ENCODE results near the gene NRG3. TPM values are rescaled to one million over a fixed set of nuclear protein-coding genes. Genes with fewer than 3 reads are reported as not detected.

NRG3 gene
- total RNA-seq, 6 donors from 2014 or later: 0.44 to 2.7 (median 1.5) TPM; not detected in 1

- Histone ChIP-seq H3K4me3 (no peak overlapping the region), H3K27ac (no peak overlapping the region), H3K36me3 (no peaks in the 10 kb centered on the region), H3K9me3 (no peaks in the 10 kb centered on the region), H3K27me3 (no peaks in the 10 kb centered on the region), H3K4me1 (no peaks in the 10 kb centered on the region)
- TF ChIP-seq EP300 (IDR thresholded peaks at IDR 0.05) (no peak), CTCF (IDR thresholded peaks at IDR 0.05) (no peak), POLR2AphosphoS5 (IDR thresholded peaks at IDR 0.05) (no peak)
- DNase-seq (no peak), ATAC-seq (ENCODE audit: low FRiP score in 2 of 2) (no peak)
Measured at GRCh38 chr10:82645221-82645620, 770.2 kb downstream of the NRG3 start.

- DNase-seq: no peak
- H3K9me3 ChIP-seq: no peaks in the 10 kb centered on the region
- H3K36me3 ChIP-seq: no peaks in the 10 kb centered on the region
- H3K4me1 ChIP-seq: no peaks in the 10 kb centered on the region
- H3K27me3 ChIP-seq: no peaks in the 10 kb centered on the region
- H3K4me3 ChIP-seq: no peak overlapping the region
- TF ChIP-seq POLR2A (IDR thresholded peaks at IDR 0.05): no peak
- TF ChIP-seq CTCF (IDR thresholded peaks at IDR 0.05): no peak
- no peak for TF ChIP-seq EP300 (IDR thresholded peaks at IDR 0.05)
- no peak for TF ChIP-seq POLR2AphosphoS5 (IDR thresholded peaks at IDR 0.05)
- no peak overlapping the region for H3K27ac ChIP-seq
- 83 to 87% methylated on average over 7 of the region's 7 CpGs for WGBS, 2 donors
- no peak for ATAC-seq (ENCODE audit: low FRiP score in 2 of 2)
Measured at GRCh38 chr10:82653244-82654155, 778.5 kb downstream of the NRG3 start.

GRCh38 chr10:82660205-82660604 is 785.2 kb downstream of the NRG3 start:
- no peaks in the 10 kb centered on the region for H3K27me3 ChIP-seq
- H3K27ac ChIP-seq: no peak overlapping the region
- no peaks in the 10 kb centered on the region for H3K9me3 ChIP-seq
- H3K4me1 ChIP-seq: no peaks in the 10 kb centered on the region
- H3K36me3 ChIP-seq: no peaks in the 10 kb centered on the region
- DNase-seq (no peak), ATAC-seq (ENCODE audit: low FRiP score in 2 of 2) (no peak)
- TF ChIP-seq EP300 (IDR thresholded peaks at IDR 0.05): no peak
- no peak for TF ChIP-seq POLR2A (IDR thresholded peaks at IDR 0.05)
- TF ChIP-seq POLR2AphosphoS5 (IDR thresholded peaks at IDR 0.05): no peak
- TF ChIP-seq CTCF (IDR thresholded peaks at IDR 0.05): no peak
- no peak overlapping the region for H3K4me3 ChIP-seq

- H3K27me3 ChIP-seq: no peaks in the 10 kb centered on the region
- WGBS, 2 donors: 11 to 23% methylated on average over 1 of the region's 1 CpG
- no peak for ATAC-seq (ENCODE audit: low FRiP score in 2 of 2)
Measured at GRCh38 chr10:82660986-82661385, 786.0 kb downstream of the NRG3 start.

More at GRCh38 chr10:82660986-82661385, 786.0 kb downstream of the NRG3 start:
- TF ChIP-seq CTCF (IDR thresholded peaks at IDR 0.05) (no peak), POLR2A (IDR thresholded peaks at IDR 0.05) (no peak), EP300 (IDR thresholded peaks at IDR 0.05) (no peak), POLR2AphosphoS5 (IDR thresholded peaks at IDR 0.05) (no peak)
- DNase-seq: no peak
- Histone ChIP-seq H3K27ac (no peak overlapping the region), H3K36me3 (no peaks in the 10 kb centered on the region), H3K4me3 (no peak overlapping the region), H3K4me1 (no peaks in the 10 kb centered on the region), H3K9me3 (no peaks in the 10 kb centered on the region)

Measured in upper lobe of left lung (tissue), 6 donors.